HTR-8/SVneo (cell line): ENCODE data around the gene PPIC.

Experiments used
- DNase-seq: peaks from one replicate; pipeline ENCODE4 v3.0.0; 2011; ENCODE audit warnings: low spot score, mixed read lengths; ENCODE audit not compliant: insufficient read length
- FAIRE-seq: peaks from 2 replicates; lab custom pipeline; 2011; peaks lifted over from hg19 to GRCh38; lab: Jason Lieb, UNC

PPIC gene

DNA sequence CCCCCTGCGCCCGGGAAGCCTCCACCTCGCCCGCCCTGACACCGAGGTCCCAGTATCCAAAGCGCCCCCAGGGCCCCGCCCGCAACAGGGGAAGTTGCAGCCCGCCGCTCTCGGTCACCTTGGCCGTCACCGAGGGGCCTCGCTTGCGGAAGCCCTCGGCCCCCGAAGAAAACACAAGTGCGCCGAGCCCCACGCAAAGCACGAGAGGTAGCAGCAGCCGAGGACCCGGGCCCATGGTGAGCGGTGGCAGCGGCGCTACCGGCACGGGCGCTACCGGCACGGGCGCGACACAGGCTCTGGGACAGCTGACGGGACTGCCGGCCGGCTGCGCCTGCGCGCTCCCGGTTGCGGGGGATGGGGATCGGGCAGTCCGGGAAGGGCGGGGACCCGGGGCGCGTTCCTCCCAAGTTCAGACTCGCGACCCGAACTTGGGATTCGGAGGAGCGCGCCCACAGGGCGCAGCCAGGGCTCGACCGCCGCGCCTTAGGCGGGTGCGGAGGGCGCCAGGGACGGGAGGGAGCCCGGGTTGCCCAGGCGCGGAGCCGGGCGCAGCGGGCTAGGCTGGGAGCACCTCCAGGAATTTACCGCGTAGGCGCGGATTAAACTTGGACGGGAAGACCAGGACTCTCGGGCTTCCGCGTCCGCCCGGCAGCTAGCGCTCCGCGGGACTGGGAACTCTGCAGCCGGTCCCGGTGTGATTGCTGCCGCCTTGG lies at the start of gene PPIC:
Gene PPIC, minus strand, starts transcription at position 335 of the 713 bp plus-strand sequence. Its CDS starts 100 bp downstream, at position 235.
- DNase-seq (peak; percentile 89), FAIRE-seq (no peak)

DNA sequence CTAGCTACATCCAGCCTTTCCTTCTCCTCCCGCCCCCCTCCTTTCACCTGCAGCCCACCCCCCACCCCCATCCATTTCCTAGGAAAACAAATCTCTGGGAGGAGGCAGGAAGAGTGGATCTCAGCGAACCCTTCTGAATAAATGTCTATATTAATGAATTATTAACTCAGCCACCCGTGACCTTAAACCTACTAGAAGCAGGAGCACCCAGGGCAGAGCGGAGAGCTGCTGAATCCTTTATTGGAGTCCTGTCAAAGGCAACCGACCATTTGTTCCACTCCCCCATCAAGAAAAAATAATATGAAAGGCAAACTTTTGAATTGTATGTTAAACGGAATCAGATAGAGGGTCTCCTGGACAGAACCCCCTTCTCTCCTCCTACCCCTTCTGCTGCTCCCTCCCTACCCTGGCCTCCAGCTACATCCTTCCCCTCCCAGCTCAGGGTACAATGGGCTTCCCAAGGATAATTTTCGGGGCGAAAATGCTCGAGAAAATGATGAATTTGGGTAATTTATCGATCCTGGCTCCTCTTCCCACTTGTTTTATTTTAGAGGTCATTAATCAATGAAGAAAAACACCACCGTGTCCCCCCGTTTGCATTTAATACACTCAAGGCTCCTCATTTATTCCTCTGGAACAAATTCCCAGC lies 49.2 kb upstream of the PPIC start:
- FAIRE-seq (no peak), DNase-seq (no peak)

DNA sequence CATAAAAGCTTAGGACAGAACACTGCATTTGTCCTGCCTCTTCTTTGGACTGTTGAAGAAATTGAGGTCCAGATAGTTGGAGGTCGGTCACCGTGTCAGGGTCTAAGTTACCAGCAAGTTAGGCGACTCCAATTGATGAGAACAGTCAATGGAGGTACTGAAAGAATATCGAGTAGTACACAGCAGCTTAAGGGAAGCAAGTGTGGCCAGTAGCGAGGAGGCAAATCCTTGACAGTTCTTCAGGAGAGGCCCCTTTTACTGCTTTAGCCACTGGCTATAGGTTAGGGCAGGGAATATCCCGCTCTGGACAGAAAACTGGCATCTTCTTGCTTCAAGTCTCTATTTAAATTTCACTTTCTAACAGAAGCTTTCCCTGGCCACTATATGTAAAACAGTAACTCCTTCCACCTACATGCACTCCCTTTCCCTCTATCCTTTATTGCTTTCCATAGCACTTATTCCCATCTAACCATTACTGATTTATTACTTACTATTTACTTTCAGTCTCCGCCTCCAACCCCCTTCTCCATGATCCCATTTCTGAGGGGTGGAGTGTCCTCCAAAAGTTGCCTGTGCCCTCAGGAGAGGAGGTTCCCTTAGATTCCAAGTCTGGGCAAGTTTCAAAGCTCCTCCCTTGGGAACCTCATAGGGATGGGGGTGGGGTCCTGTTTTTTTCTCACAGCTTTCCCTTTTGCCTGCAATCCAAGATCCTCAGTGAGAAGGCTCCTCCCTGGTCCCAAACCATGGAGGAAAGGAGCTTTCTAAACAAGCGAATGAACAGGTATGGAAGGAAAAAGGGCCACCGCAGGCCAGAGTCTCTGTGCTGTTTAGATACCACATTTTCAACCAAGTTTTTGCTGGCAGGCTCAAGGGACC lies 48.4 kb upstream of the PPIC start:
- FAIRE-seq (no peak), DNase-seq (no peak)

DNA sequence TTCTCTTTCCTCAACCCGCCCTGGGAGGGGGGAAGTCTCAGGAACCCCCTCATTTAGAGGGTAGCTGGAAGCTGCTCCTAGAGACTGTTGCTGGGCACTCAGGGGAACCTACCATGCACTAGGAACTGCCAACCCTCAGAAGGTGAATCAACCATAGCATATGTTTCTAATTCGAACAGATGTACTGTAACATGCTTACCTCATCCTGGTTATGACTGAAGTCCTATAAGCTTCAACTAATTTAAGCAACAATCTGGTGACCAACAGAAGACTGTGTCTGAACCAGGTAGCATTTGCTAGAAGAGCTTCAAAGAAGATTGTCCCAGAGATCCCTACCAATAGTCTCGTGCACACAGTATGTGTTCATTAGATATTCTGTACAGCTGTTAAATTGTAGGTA lies 46.8 kb upstream of the PPIC start:
- no peak for FAIRE-seq

DNA sequence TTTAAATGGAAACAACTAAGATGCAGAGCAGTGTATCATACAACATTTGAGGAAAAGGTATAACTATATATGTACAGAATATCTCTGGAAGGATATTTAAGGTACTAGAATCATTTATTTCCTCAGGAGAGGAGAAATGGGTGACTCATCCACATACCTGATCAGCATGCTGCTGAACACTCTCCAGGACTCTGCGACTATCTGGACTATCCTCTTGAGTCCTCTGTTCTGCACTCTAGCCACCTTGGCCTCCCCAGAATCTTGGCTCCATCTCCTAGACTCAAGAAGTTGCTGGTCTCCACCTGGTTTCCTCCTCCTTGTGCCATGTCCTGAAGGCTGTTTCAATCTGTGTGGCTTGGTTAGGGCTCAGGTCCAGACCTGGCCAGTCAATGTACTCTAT lies 43.7 kb upstream of the PPIC start:
- FAIRE-seq (no peak), DNase-seq (no peak)

More for the DNA sequence above, 46.8 kb upstream of the PPIC start:
- no peak for DNase-seq

DNA sequence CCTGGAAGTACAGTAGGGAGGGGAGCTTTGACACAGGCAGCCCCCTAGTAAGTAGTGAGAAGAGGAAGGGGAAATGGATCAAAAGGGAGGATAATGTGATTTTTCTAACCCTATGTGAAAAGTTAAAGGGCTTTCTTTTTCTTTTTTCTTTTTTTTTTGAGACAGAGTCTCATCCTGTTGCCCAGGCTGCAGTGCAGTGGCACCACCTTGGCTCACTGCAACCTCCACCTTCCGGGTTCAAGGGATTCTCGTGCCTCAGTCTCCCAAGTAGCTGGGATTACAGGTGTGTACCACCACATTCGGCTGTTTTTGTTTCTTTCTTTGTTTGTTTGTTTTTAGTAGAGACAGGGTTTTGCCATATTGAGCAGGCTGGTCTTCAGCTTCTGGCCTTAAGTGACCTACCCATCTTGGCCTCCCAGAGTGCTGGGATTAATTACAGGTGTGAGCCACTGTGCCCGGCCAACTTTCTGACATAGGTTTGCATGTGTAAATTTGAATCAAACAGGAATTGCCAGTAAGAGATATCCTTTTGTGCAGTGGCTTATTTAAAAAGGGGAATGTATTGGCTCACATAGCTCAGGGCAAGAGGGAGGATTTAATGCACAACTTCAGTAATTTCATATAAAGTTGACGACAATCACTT lies 39.1 kb upstream of the PPIC start:
- FAIRE-seq: no peak
- DNase-seq: no peak

DNA sequence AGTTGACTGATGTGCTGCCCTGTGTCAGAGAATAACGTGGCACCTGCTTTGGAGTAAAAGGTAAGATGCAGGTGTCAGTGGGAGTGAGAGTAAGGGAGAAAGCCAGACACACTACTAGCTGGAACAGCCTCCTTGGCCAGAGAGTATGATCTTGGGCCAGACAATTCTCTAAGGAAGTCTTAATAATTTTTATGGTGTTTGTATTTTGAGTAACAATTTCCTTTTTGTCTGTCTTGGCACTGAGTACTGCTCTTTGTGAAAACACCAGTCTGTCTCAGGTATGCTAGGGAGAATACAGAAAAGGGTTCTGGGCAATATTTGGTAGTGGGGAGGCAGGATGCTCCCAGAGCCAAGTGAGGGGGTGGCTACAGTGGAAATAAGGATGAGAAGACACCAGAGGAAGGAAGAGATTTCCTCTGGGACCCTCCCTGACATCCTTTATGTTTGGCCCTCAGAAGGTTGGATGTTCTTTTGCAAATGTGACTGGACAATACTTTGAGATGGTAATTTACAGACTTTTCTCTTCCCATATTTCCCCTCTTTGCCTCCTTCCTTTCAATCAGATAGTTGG lies 31.9 kb upstream of the PPIC start:
- no peak for FAIRE-seq
- DNase-seq: no peak

DNA sequence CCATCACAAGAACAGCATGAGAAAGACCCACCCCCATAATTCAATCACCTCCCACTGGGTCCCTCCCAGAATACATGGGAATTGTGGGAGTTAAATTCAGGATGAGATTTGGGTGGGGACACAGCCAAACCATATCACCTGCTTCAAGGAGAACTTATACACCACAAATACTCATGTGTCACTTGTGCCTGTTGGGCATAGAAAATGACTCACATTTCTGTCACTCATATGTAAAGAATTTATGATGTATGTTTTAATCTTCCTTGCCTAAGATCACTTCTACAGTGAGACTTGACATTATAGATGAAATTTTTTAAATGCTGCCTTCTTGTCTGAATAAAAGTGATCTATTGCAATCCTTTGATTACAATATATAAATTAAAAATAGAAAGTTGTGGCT lies 29.5 kb upstream of the PPIC start:
- FAIRE-seq (no peak), DNase-seq (no peak)

DNA sequence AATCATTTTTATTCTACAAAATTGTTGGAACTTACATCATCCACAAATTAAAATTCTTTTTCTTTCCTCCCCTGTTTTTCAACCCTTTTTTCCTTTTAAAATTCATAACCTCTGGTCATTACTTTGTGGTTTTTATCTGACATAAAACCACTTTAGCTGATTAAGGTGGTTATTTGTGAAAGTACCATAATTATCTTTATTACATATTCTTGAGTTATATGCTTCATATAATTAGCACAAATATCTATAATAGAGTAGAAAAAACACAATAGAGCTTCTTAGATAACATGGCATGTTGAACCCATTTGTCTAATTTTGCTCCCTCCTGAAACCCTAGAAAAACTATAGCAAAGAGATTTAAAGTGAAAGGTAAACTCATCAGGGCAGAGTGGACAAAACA lies 22.9 kb upstream of the PPIC start:
- no peak for DNase-seq
- FAIRE-seq: no peak

DNA sequence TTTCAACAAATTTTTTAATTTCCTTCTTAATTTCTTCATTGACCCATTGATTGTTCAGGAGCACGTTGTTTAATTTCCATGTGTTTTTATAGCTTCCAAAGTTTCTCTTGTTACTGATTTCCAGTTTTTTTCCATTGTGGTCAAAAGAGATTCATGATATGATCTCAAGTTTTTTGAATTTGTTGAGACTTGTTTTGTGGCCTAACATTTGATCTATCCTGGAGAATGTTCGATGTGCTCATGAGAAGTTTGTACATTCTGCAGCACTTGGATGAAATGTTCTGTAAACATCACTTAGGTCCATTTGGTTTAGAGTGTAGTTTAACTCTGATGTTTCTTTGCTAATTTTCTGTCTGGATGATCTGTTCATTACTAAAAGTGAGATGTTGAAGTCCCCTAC lies 14.7 kb upstream of the PPIC start:
- FAIRE-seq: no peak
- DNase-seq: no peak

DNA sequence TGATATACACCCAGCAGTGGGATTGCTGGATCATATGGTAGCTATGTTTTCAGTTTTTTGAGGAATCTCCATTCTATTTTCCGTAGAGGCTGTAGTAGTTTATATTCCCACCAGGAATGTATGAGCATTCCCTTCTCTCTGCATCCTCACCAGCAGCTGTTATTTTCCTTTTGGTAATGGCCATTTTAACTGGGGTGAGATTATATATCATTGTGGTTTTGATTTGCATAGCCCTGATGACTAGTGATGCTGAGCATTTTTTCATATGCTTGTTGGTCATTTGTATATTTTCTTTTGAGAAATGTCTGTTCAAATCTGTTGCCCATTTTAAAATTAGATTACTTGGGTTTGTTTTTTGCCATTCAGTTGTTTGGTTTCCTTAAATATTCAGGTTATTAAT lies 11.2 kb upstream of the PPIC start:
- no peak for FAIRE-seq
- no peak for DNase-seq

DNA sequence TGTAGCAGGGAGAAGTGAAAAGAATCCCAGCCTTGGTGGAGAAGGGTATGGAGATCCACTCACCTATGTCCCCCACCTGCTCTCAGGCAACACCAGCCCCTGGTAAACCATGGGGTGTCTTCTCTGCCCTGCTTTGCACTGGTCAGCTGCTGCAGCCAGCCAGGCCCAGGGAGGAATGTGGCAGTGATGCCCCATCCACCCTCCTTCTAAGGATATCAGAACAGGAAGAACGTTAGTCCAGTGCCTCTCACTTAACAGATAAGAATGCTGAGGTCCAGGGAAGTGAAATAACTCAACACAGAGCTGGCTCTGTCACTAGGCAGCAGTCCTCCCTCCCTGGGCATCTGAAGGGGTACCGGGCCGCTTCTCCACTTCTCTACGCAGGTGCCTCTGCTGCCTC lies 9.7 kb upstream of the PPIC start:
- FAIRE-seq: no peak

DNA sequence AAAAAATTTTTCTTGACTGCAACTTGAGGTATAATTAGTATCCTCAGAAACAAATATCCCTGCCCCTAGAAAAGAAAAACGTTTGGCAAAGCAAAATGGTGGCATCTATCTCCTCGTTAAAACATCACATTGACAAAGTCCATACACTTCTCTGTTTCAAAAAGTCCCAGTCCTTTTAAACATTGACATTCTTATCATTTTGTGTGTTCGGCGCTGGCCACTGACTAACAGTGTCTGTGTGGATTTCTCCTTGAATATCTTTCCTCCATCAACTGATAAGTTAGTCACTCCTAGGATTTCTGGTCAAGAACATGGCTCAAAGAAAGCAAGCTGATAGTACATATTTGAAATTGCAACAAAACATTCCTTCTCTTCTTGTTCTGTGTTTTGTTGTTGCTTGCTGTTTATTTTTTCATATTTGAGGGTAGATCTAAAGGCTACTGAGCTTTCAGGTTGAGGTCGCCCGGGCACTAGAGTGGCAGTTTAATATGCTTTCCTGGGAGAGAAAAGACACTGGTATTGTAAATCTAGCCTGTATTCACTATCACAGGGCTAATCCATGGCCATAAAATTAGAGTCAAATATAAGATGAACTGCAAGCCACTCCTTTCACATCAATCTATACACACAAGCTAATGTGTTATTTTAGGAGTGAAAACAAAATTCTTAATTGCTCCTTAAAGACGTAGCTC lies 8.5 kb upstream of the PPIC start:
- no peak for FAIRE-seq
- DNase-seq: no peak

More for the DNA sequence above, 9.7 kb upstream of the PPIC start:
- DNase-seq: no peak

DNA sequence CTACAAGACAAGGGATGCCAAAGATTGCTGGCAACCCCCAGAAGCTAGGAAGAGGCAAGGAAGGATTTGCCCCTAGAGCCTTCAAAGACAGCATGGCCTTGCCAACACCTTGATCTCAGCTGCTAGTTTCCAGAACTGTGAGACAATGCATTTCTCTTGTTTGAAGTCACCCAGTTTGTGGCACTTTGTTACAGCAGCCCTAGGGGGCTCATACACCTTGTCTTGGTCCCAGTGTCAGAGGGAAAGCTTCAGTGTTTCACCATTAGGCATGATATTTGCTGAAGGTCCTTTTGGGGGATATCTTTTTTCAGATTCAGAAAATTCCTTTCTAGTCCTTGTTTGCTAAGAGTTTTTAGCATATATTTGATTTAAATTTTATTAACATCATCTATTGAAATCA lies 3.1 kb upstream of the PPIC start:
- DNase-seq: no peak
- no peak for FAIRE-seq

DNA sequence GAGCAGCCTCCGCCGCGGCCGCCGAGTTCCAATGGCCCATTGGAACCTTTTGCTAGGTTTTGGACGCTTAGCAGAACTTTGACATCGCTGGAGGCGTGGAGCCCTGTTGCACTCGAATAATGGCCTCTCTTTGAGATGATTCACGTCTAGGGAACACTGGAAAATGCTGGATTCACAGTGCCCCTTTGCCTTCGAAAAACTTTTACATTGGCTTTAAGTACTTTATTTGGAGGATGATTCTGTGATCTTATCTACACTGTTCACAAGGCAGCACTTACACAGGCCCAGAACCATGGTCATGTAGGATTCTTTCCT lies 536 bp upstream of the PPIC start:
- DNase-seq (no peak), FAIRE-seq (no peak)

DNA sequence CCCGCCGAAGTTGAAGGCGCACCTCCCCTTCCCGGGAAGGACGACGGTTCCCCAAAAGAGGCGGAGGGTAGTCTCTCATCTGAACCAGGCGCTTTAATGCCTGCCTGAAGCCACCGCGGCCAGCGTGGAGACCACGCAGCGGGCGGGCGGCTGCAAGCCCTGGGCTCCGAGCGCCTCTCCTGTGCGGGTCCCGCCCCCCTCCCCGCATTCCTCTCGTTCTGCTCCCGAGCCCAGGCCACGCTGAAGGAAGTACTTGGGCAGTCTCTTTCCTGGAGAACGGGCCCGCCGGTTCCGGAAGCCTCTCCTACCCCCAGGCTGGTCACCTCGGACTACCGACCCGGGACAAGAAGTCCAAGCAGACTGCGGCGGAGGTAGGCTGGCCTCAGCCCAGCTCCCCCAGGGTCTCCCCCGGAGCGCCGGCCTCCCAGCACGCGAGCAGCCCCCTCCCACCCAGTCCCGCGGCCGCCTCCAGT lies 571 bp downstream of the PPIC start:
- DNase-seq: peak; percentile 31
- no peak for FAIRE-seq

DNA sequence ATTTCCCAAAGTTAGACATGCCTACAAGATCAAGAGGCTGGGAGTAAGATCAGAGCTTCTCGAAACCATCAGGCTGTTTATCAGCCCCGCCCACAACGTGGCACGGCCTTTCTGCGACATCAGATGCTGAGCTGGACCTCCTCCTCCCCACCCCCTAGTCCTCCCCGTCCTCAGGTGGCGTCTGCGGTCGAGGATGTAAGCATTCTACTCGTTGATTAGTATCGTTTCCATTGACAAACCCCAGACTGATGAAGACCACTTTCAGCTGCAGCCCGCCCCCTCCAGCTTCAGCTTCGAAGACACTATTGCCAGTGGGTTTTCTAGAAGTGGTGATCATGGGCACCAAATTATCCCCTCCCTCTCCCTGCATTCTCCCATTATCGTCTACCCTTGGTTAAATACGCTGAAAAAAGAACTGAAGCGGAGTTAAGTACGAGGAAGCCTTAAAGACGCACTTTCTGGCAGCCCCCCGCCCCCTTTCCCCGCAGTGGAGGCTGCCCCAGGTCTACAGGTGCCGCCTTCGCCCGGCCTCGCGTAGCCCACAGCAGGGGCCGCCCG lies 1.1 kb downstream of the PPIC start:
- DNase-seq (no peak), FAIRE-seq (no peak)

DNA sequence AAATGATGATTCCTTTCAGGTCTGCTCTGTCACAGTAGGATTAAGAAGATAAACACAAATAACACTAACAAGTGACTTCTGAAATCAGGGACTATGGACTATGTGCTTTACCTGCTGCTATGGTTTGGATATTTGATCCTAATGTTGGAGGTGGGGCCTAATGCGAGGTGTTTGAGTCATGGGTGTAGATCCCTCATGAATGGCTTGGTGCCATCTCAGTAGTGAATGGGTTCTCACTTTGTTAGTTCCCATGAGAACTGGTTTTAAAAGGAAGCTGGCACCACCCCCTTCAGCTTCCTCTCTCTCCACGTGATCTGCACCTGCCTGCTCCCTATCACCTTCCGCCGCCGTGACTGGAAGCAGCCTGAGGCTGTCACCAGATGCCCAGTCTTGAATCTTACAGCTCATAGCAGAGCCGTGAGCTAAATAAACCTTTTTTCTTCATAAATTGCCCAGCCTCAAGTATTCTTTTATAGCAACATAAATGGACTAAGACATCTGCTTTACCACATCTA lies 3.3 kb downstream of the PPIC start:
- FAIRE-seq: no peak
- DNase-seq: no peak

DNA sequence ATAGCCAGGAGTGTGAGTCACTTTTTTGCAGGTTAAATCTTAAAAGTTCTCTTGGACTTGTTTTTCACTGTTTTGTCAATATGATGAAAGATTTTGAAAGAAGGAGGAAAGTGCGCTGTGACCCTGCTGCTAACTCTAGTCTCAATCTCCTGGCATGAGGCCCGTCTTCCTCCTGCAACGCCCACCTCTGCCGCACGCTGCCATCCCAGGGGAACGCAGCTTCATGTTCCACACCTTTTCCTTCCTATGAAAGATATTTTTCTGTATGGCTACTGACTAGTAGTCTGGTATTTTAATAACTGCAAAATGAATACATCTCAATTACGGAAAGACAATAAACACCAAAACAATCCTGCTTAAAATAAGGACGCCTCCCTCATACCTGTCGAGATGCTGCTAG lies 8.3 kb downstream of the PPIC start:
- DNase-seq: no peak
- FAIRE-seq: no peak
